Neural cell (in vitro differentiated cells): Measurements from ENCODE around the gene ESYT2. TPM values are rescaled to one million over a fixed set of nuclear protein-coding genes. Genes with fewer than 3 reads are reported as not detected.

ENCODE experiments used
- H2AFZ ChIP-seq: fragments of 200-600, 300-800 bp; sonication (generic), shearing (Covaris generic); 2 replicates; pipeline ENCODE4 v1.6.0; 2014; ENCODE audit warnings: low read depth, mild to moderate bottlenecking, antibody characterized with exemption, low read length, moderate library complexity
- H3F3A ChIP-seq: fragments of 200-600 bp; shearing (Covaris generic); 2 replicates; pipeline ENCODE4 v1.6.1; 2016; ENCODE audit warnings: mild to moderate bottlenecking, moderate library complexity, mixed read lengths, antibody characterized with exemption, low read length; ENCODE audit not compliant: insufficient read depth, poor library complexity, severe bottlenecking
- H3K27ac ChIP-seq: fragments of 200-600, 300-800 bp; sonication (generic), shearing (Covaris generic); 2 replicates; pipeline ENCODE4 v1.5.1; 2014; ENCODE audit warnings: mild to moderate bottlenecking, low read length, moderate library complexity
- H3K27me3 ChIP-seq: fragments of 300-800, 200-600 bp; sonication (generic), shearing (Covaris generic); 2 replicates; pipeline ENCODE4 v1.6.0; 2014; ENCODE audit warnings: mild to moderate bottlenecking, low read depth, low read length, moderate library complexity; ENCODE audit not compliant: insufficient read depth
- H3K36me3 ChIP-seq: fragments of 300-800, 200-600 bp; sonication (generic), shearing (Covaris generic); 2 replicates; pipeline ENCODE4 v1.5.1; 2014; ENCODE audit warnings: mild to moderate bottlenecking, antibody characterized with exemption, low read length, moderate library complexity; ENCODE audit not compliant: insufficient read depth
- H3K4me2 ChIP-seq: fragments of 300-800, 200-600 bp; sonication (generic), shearing (Covaris generic); 2 replicates; pipeline ENCODE4 v1.6.0; 2014; ENCODE audit warnings: mild to moderate bottlenecking, low read length
- H3K4me3 ChIP-seq: fragments of 300-800, 200-600 bp; sonication (generic), shearing (Covaris generic); 2 replicates; pipeline ENCODE4 v1.5.1; 2014; ENCODE audit warnings: mild to moderate bottlenecking, low read length, moderate library complexity
- H3K79me2 ChIP-seq: fragments of 200-600 bp; shearing (Covaris generic); replicated peaks from 2 replicates; pipeline ENCODE4 v1.6.0; 2014; ENCODE audit warnings: mild to moderate bottlenecking, low read length, moderate library complexity; ENCODE audit not compliant: insufficient read depth
- H3K9ac ChIP-seq: fragments of 300-800, 200-600 bp; sonication (generic), shearing (Covaris generic); 2 replicates; pipeline ENCODE4 v1.6.1; 2016; ENCODE audit warnings: mild to moderate bottlenecking, low read length, mixed read lengths
- H3K9me2 ChIP-seq: fragments of 200-600 bp; shearing (Covaris generic); 2 replicates; pipeline ENCODE4 v1.6.1; 2016; ENCODE audit warnings: mild to moderate bottlenecking, low read length, mixed read lengths; ENCODE audit not compliant: insufficient read depth
- H3K9me3 ChIP-seq: fragments of 200-600, 300-800 bp; sonication (generic), shearing (Covaris generic); 2 replicates; pipeline ENCODE4 v1.6.1; 2016; ENCODE audit warnings: mild to moderate bottlenecking, mixed run types, low read length, moderate library complexity, mixed read lengths
- H4K20me1 ChIP-seq: fragments of 200-600 bp; shearing (Covaris generic); 2 replicates; pipeline ENCODE4 v1.6.1; 2016; ENCODE audit warnings: mild to moderate bottlenecking, mixed run types; ENCODE audit not compliant: insufficient read depth
- EP300 ChIP-seq: fragments of 450-650 bp; conservative IDR thresholded peaks from 2 replicates; pipeline ENCODE4 v1.6.1; 2014; ENCODE audit warnings: antibody characterized with exemption, mild to moderate bottlenecking, moderate library complexity; ENCODE audit not compliant: poor library complexity, severe bottlenecking
- EZH2 ChIP-seq: fragments of 200-600, 300-800 bp; shearing (Covaris generic), sonication (generic); IDR thresholded peaks from 2 replicates; pipeline ENCODE4 v1.6.1; 2014; ENCODE audit warnings: antibody characterized with exemption, low read length, borderline replicate concordance, mild to moderate bottlenecking; ENCODE audit not compliant: insufficient read depth, poor library complexity, severe bottlenecking
- MXI1 ChIP-seq: fragments of 450-650 bp; conservative IDR thresholded peaks from 2 replicates; pipeline ENCODE4 v1.6.1; 2014; ENCODE audit warnings: antibody characterized with exemption, mild to moderate bottlenecking; ENCODE audit not compliant: poor library complexity, severe bottlenecking
- POLR2AphosphoS5 ChIP-seq: IDR thresholded peaks from 2 replicates; pipeline ENCODE4 v1.6.1; 2012
- RAD21 ChIP-seq: fragments of 450-650 bp; conservative IDR thresholded peaks from 2 replicates; pipeline ENCODE4 v1.6.1; 2014; ENCODE audit warnings: antibody characterized with exemption, mild to moderate bottlenecking, moderate library complexity
- REST ChIP-seq: IDR thresholded peaks from 2 replicates; pipeline ENCODE4 v1.6.1; 2012; ENCODE audit warnings: borderline replicate concordance
- SMC3 ChIP-seq: fragments of 450-650 bp; conservative IDR thresholded peaks from 2 replicates; pipeline ENCODE4 v1.6.1; 2014; ENCODE audit warnings: antibody characterized with exemption, mild to moderate bottlenecking, moderate library complexity; ENCODE audit not compliant: poor library complexity
- TAF1 ChIP-seq: IDR thresholded peaks from 2 replicates; pipeline ENCODE4 v1.6.1; 2012; ENCODE audit warnings: low read depth
- polyA plus RNA-seq: library from polyadenylated mRNA; depleted of rRNA; stranded (reverse); fragments of >200 nt; gene quantifications from 2 replicates; pipeline ENCODE4 v1.2.3, GENCODE V29; 2014
- TF ChIP-seq, protein P1 (sequence below): fragments of 450-650 bp; IDR thresholded peaks from 2 replicates; pipeline ENCODE4 v1.5.1; 2014; ENCODE audit warnings: antibody characterized with exemption, mild to moderate bottlenecking, moderate library complexity; ENCODE audit not compliant: poor library complexity, severe bottlenecking

The ESYT2 gene
- polyA plus RNA-seq, 1 donor from 2014 or later: 23.8 TPM

GRCh38 chr7:158728911-158729645, 100.2 kb downstream of the ESYT2 start:
- no peak overlapping the region for H3K4me3 ChIP-seq
- H3K79me2 ChIP-seq: no peaks in the 10 kb centered on the region
- no peaks in the 10 kb centered on the region for H3K9me3 ChIP-seq
- no peak for TF ChIP-seq REST
- TF ChIP-seq EP300: no peak
- TF ChIP-seq POLR2AphosphoS5: no peak
- no peak for TF ChIP-seq EZH2
- no peak for TF ChIP-seq MXI1
- no peak for TF ChIP-seq TAF1
- TF ChIP-seq SMC3: no peak
- TF ChIP-seq RAD21: no peak
- TF ChIP-seq, protein P1, sequence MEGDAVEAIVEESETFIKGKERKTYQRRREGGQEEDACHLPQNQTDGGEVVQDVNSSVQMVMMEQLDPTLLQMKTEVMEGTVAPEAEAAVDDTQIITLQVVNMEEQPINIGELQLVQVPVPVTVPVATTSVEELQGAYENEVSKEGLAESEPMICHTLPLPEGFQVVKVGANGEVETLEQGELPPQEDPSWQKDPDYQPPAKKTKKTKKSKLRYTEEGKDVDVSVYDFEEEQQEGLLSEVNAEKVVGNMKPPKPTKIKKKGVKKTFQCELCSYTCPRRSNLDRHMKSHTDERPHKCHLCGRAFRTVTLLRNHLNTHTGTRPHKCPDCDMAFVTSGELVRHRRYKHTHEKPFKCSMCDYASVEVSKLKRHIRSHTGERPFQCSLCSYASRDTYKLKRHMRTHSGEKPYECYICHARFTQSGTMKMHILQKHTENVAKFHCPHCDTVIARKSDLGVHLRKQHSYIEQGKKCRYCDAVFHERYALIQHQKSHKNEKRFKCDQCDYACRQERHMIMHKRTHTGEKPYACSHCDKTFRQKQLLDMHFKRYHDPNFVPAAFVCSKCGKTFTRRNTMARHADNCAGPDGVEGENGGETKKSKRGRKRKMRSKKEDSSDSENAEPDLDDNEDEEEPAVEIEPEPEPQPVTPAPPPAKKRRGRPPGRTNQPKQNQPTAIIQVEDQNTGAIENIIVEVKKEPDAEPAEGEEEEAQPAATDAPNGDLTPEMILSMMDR: no peak
- no peaks in the 10 kb centered on the region for H3F3A ChIP-seq
- no peak overlapping the region for H2AFZ ChIP-seq
- no peaks in the 10 kb centered on the region for H3K36me3 ChIP-seq
- no peaks in the 10 kb centered on the region for H3K27me3 ChIP-seq
- no peak overlapping the region for H3K4me2 ChIP-seq
- no peak overlapping the region for H3K9ac ChIP-seq
- no peaks in the 10 kb centered on the region for H4K20me1 ChIP-seq
- H3K27ac ChIP-seq: no peak overlapping the region
- no peaks in the 10 kb centered on the region for H3K9me2 ChIP-seq

- no peaks in the 10 kb centered on the region for H3K9me3 ChIP-seq
These were observed 101.6 kb downstream of the ESYT2 start for GRCh38 chr7:158727690-158728089.

More at GRCh38 chr7:158727690-158728089, 101.6 kb downstream of the ESYT2 start:
- Histone ChIP-seq H4K20me1 (no peaks in the 10 kb centered on the region), H3K9ac (no peak overlapping the region), H3F3A (no peaks in the 10 kb centered on the region), H3K4me3 (no peak overlapping the region), H3K27me3 (no peaks in the 10 kb centered on the region), H3K4me2 (no peak overlapping the region), H3K79me2 (no peaks in the 10 kb centered on the region), H3K9me2 (no peaks in the 10 kb centered on the region), H3K36me3 (no peaks in the 10 kb centered on the region), H2AFZ (no peak overlapping the region), H3K27ac (no peak overlapping the region)
- TF ChIP-seq, protein P1: no peak
